H1 (cell line): ENCODE data around the gene COL9A2. TPM values are rescaled to one million over a fixed set of nuclear protein-coding genes. Genes with fewer than 3 reads are reported as not detected.

Experiments used
- CREB1 ChIP-seq: IDR thresholded peaks from 2 replicates; pipeline ENCODE4 v1.6.1; 2012; ENCODE audit warnings: inconsistent platforms
- CTBP2 ChIP-seq: IDR thresholded peaks from 2 replicates; pipeline ENCODE4 v1.7.0; 2011; ENCODE audit warnings: borderline replicate concordance, mild to moderate bottlenecking, moderate library complexity, mixed read lengths, low read length; ENCODE audit not compliant: insufficient read depth, insufficient read length
- CTCF ChIP-seq, 3 experiments: IDR thresholded peaks; 1 replicate in 2 of 3; 2 replicates in 1 of 3; pipeline versions ENCODE4 v1.5.1 to v1.6.1; 2011; ENCODE audit warnings: low read length in 3 of 3, mild to moderate bottlenecking in 3 of 3, inconsistent platforms in 2 of 3, low read depth in 1 of 3, moderate library complexity in 1 of 3; ENCODE audit not compliant: insufficient read depth in 1 of 3; ENCODE audit errors: control extremely low read depth in 1 of 3
- JUND ChIP-seq: IDR thresholded peaks from 2 replicates; pipeline ENCODE4 v1.6.1; 2011; ENCODE audit warnings: mild to moderate bottlenecking, improper control_type of control experiment, low read length
- MAFK ChIP-seq: IDR thresholded peaks from 2 replicates; pipeline ENCODE4 v1.6.1; 2012; ENCODE audit warnings: low read depth, mild to moderate bottlenecking, improper control_type of control experiment, low read length
- POLR2A ChIP-seq, 2 experiments: IDR thresholded peaks; 1 replicate in 1 of 2; 2 replicates in 1 of 2; pipeline ENCODE4 v1.6.1; 2011; ENCODE audit warnings: low read depth in 2 of 2, low read length in 2 of 2, mild to moderate bottlenecking in 2 of 2; ENCODE audit errors: control extremely low read depth in 1 of 2
- POLR2AphosphoS5 ChIP-seq: IDR thresholded peaks from 2 replicates; pipeline ENCODE4 v1.6.1; 2011; ENCODE audit warnings: low read depth, low read length
- RNF2 ChIP-seq: fragments of 200-900, 300-1000 bp; sonication (generic); IDR thresholded peaks from 2 replicates; pipeline ENCODE4 v1.7.1; 2016; ENCODE audit warnings: borderline replicate concordance, low read depth, mild to moderate bottlenecking, antibody characterized with exemption, low read length; ENCODE audit not compliant: poor library complexity, severe bottlenecking; ENCODE audit errors: missing control alignments
- SP4 ChIP-seq: IDR thresholded peaks from 2 replicates; pipeline ENCODE4 v1.6.1; 2012; ENCODE audit warnings: low read length, inconsistent platforms
- TAF1 ChIP-seq: IDR thresholded peaks from 2 replicates; pipeline ENCODE4 v1.6.1; 2011; ENCODE audit warnings: mild to moderate bottlenecking, low read depth, low read length
- polyA plus RNA-seq, 7 experiments: library from polyadenylated mRNA; depleted of rRNA in 3 of 7; stranded (reverse) in 5 of 7; unstranded in 2 of 7; fragments of >200 nt in 5 of 7; fragments of 200-250 nt in 2 of 7; gene quantifications; 1 replicate in 5 of 7; 2 replicates in 1 of 7; 4 replicates in 1 of 7; pipeline versions ENCODE4 v1.2.1 to v1.2.3, GENCODE V29; 2011 to 2013; ENCODE audit warnings: missing spikeins in 2 of 7, mixed read lengths in 2 of 7
- total RNA-seq: library from RNA; stranded (reverse); fragmentation: NEBNext Ultra II Directional; extraction: Animal tissue kit (Norgen Biotek cat#: 25700); gene quantifications from 2 replicates; pipeline ENCODE4 v1.2.1, GENCODE V29; 2021

COL9A2 gene
- total and polyA plus RNA-seq, 2 of the 8 experiments (the other 6 are each of a cell fraction or from before 2014, with no cell fraction given), result 3.2 to 3.3 TPM

- TF ChIP-seq MAFK (no peak), CREB1 (peak; percentile 75), CTCF (IDR thresholded peaks at IDR 0.05; ENCODE audit: control extremely low read depth in 1 of 3, insufficient read depth in 1 of 3, low read depth in 1 of 3, low read length in 3 of 3) (no peak), POLR2AphosphoS5 (peak; percentile 87), RNF2 (no peak), SP4 (peak; percentile 90), POLR2A (IDR thresholded peaks at IDR 0.05; ENCODE audit: control extremely low read depth in 1 of 2, low read depth in 2 of 2, low read length in 2 of 2) (peak; percentile 64 to 93), TAF1 (peak; percentile 93), JUND (no peak; the same call in 1 of the 2 replicates), CTBP2 (no peak)
Measured at GRCh38 chr1:40257688-40258444, 59.2 kb downstream of the COL9A2 start, which contains the start of gene ZMPSTE24 (continued).
